ENCODE measurements around the gene FOXO1.
"Not testable (repeated sequence)": the region's sequence is repeated elsewhere in the genome, so short reads cannot be mapped to it uniquely, and the experiment has no call there.

Gene FOXO1

DNA sequence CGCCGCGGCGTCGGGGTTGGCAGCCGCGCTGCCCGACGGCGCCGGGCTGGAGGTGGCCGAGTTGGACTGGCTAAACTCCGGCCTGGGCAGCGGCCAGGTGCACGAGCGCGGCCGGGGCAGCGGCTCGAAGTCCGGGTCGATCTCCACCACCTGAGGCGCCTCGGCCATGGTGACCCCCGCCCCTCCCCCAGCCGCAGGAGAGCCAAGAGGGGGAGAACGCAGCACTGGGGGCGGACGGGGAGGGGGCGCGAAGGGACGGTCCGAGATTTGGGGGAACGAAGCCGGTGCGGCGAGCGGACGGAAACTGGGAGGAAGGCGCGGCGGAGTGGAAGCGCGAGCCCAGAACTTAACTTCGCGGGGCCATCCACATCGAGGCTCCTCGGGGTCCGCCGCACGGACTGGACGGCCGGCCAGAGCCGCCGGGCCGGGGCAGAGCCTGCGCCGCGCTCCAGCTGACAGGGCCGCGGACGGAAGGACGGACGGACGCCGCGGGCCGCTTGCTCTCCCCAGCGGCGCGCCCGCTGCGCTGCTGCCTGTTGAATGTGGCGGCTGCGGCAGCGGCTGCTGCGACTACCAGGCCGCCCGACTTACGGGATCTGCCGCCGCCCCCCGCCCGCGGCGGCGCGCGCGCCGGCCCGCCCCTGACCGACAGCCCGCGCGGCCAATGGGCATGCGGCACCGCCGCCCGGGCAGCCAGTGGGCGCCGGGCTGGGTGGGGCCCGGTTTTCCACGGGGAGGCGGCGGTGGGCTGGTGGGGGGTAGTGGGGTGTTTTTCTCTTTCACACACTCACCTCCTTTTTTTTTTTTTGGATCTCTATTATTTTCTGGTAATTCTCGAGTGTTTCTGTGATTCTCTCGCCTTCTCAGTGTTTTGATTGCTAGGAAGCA lies at the start of gene FOXO1:
FOXO1 (minus strand) TSS at position 597 of the 888 bp plus-strand sequence; CDS start at position 168, 429 bp downstream.
- no peaks in the 10 kb centered on the region for H3K36me3 ChIP-seq (ENCODE audit: control insufficient read depth, insufficient read depth, low read length)
- H3K27me3 ChIP-seq (ENCODE audit: control insufficient read depth, insufficient read depth, low read length), result no peaks in the 10 kb centered on the region
- H3K4me1 ChIP-seq (ENCODE audit: control insufficient read depth, insufficient read depth, low read length), result peaks cover 11% of the 10 kb centered on the region
- H3K9me3 ChIP-seq (ENCODE audit: control insufficient read depth, low read length), result no peaks in the 10 kb centered on the region
- H3K4me3 ChIP-seq (ENCODE audit: low read length), result peak within 1 kb of the TSS; percentile 90
- H3K9ac ChIP-seq (ENCODE audit: low read length), result peak within 1 kb of the TSS; percentile 87

DNA sequence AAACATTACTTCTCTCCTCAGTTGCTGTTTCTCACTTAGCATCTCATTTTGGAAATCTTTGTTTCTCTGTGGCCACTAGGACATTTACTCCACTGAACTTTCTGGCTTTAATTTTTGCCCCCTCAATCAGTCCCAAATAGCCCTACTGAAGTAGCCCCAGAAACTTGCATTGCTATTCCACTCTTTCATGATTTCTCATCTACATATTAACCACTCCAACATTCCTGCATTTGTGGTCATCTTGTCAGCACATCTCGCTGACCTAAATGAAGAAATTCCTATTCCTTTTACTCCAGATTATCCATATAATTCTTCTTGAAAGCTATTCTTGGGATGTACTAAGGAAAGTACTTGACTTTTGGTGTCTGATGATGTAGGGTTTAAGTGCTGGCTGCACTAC lies 48.0 kb upstream of the FOXO1 start:
- not testable (repeated sequence) for H3K9ac ChIP-seq (ENCODE audit: low read length); H3K36me3 ChIP-seq (ENCODE audit: control insufficient read depth, insufficient read depth, low read length); H3K4me1 ChIP-seq (ENCODE audit: control insufficient read depth, insufficient read depth, low read length); H3K27me3 ChIP-seq (ENCODE audit: control insufficient read depth, insufficient read depth, low read length); H3K9me3 ChIP-seq (ENCODE audit: control insufficient read depth, low read length); H3K4me3 ChIP-seq (ENCODE audit: low read length)

DNA sequence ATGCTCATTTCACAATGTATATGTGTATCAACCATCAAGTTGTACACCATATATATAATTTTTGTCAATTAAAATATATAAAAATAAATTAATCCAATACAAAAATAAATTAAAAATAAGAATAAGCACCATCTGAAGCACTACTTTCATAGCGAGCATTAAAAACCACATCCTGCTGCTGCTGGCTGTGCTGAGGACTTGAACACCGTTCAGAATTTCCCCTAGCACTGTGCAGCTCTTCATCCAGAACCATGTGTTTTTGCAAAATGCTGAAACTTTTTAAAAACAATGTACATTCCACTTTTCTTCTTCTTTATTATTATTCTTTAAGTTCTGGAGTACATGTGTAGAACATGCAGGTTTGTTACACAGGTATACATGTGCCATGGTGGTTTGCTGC lies 40.0 kb upstream of the FOXO1 start:
- no peak overlapping the region for H3K9ac ChIP-seq (ENCODE audit: low read length)
- no peaks in the 10 kb centered on the region for H3K9me3 ChIP-seq (ENCODE audit: control insufficient read depth, low read length)
- no peaks in the 10 kb centered on the region for H3K27me3 ChIP-seq (ENCODE audit: control insufficient read depth, insufficient read depth, low read length)
- no peak overlapping the region for H3K4me3 ChIP-seq (ENCODE audit: low read length)
- no peaks in the 10 kb centered on the region for H3K36me3 ChIP-seq (ENCODE audit: control insufficient read depth, insufficient read depth, low read length)
- no peaks in the 10 kb centered on the region for H3K4me1 ChIP-seq (ENCODE audit: control insufficient read depth, insufficient read depth, low read length)

DNA sequence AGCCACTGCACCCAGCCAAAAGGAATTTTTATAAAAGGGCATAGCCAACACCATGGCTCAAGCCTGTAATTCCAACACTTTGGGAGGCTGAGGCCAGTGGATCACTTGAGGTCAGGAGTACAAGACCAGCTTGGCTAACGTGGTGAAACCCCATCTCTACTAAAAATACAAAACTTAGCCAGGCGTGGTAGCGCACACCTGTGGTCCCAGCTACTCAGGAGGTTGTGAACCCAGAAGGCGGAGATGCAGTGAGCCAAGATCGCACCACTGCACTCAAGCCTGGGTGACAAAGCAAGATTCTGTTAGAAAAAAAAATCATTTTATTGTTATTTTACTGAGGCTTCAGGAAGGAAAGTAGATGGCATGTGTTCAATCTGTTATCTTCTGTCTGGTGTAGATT lies 31.3 kb upstream of the FOXO1 start:
- H3K27me3 ChIP-seq (ENCODE audit: control insufficient read depth, insufficient read depth, low read length), result no peaks in the 10 kb centered on the region
- no peaks in the 10 kb centered on the region for H3K4me1 ChIP-seq (ENCODE audit: control insufficient read depth, insufficient read depth, low read length)
- H3K36me3 ChIP-seq (ENCODE audit: control insufficient read depth, insufficient read depth, low read length), result no peaks in the 10 kb centered on the region
- H3K9ac ChIP-seq (ENCODE audit: low read length), result no peak overlapping the region
- H3K4me3 ChIP-seq (ENCODE audit: low read length), result no peak overlapping the region
- H3K9me3 ChIP-seq (ENCODE audit: control insufficient read depth, low read length), result no peaks in the 10 kb centered on the region

DNA sequence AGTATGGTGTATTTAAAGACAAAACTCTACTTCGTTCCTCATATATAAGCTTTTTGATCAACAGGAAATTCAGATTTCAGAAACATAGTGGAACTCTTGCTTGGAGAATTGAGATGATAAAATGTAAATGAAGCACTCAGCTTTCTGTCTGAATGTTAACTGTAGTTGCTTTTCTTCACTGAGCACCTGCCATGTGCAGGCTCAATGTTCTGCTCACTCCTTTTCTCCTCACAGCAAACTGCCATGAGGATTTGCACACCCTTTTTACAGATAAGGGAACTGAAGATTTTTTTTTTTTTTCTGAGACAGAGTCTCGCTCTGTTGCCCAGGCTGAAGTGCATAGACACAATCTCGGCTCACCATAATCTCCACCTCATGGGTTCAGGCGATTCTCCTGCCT lies 28.0 kb upstream of the FOXO1 start:
- Histone ChIP-seq H3K27me3 (ENCODE audit: control insufficient read depth, insufficient read depth, low read length) (no peaks in the 10 kb centered on the region), H3K9me3 (ENCODE audit: control insufficient read depth, low read length) (no peaks in the 10 kb centered on the region), H3K4me3 (ENCODE audit: low read length) (no peak overlapping the region), H3K9ac (ENCODE audit: low read length) (no peak overlapping the region), H3K4me1 (ENCODE audit: control insufficient read depth, insufficient read depth, low read length) (no peaks in the 10 kb centered on the region), H3K36me3 (ENCODE audit: control insufficient read depth, insufficient read depth, low read length) (no peaks in the 10 kb centered on the region)

DNA sequence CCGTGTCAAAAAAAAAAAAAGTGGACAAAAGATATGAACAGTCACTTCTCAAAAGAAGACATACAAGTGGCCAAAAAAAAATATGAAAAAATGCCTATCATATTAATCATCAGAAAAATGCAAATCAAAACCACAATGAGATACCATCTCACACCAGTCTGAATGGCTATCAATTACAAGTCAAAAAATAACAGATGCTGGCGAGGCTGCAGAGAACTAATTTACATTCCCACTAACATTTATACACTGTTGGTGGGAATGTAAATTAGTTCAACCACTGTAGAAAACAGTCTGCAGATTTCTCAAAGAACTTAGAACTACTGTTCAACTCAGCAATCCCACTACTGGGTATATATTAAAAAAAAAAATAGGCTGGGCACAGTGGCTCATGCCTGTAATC lies 26.5 kb upstream of the FOXO1 start:
- Histone ChIP-seq H3K27me3 (ENCODE audit: control insufficient read depth, insufficient read depth, low read length) (no peaks in the 10 kb centered on the region), H3K36me3 (ENCODE audit: control insufficient read depth, insufficient read depth, low read length) (no peaks in the 10 kb centered on the region), H3K4me1 (ENCODE audit: control insufficient read depth, insufficient read depth, low read length) (no peaks in the 10 kb centered on the region), H3K9ac (ENCODE audit: low read length) (no peak overlapping the region), H3K9me3 (ENCODE audit: control insufficient read depth, low read length) (no peaks in the 10 kb centered on the region), H3K4me3 (ENCODE audit: low read length) (no peak overlapping the region)

GRCh38 chr13:40688781-40689180 lies 22.3 kb upstream of the FOXO1 start:
- Histone ChIP-seq H3K9me3 (ENCODE audit: control insufficient read depth, low read length) (no peaks in the 10 kb centered on the region), H3K27me3 (ENCODE audit: control insufficient read depth, insufficient read depth, low read length) (no peaks in the 10 kb centered on the region), H3K9ac (ENCODE audit: low read length) (no peak overlapping the region)

GRCh38 chr13:40682449-40683240 lies 16.2 kb upstream of the FOXO1 start:
- no peak overlapping the region for H3K9ac ChIP-seq (ENCODE audit: low read length)
- peaks cover 8% of the 10 kb centered on the region for H3K4me1 ChIP-seq (ENCODE audit: control insufficient read depth, insufficient read depth, low read length)
- H3K27me3 ChIP-seq (ENCODE audit: control insufficient read depth, insufficient read depth, low read length), result no peaks in the 10 kb centered on the region
- H3K36me3 ChIP-seq (ENCODE audit: control insufficient read depth, insufficient read depth, low read length), result no peaks in the 10 kb centered on the region
- no peaks in the 10 kb centered on the region for H3K9me3 ChIP-seq (ENCODE audit: control insufficient read depth, low read length)
- no peak overlapping the region for H3K4me3 ChIP-seq (ENCODE audit: low read length)

More at GRCh38 chr13:40688781-40689180, 22.3 kb upstream of the FOXO1 start:
- Histone ChIP-seq H3K36me3 (ENCODE audit: control insufficient read depth, insufficient read depth, low read length) (no peaks in the 10 kb centered on the region), H3K4me3 (ENCODE audit: low read length) (no peak overlapping the region), H3K4me1 (ENCODE audit: control insufficient read depth, insufficient read depth, low read length) (no peaks in the 10 kb centered on the region)

- Histone ChIP-seq H3K9ac (ENCODE audit: low read length) (no peak overlapping the region), H3K4me1 (ENCODE audit: control insufficient read depth, insufficient read depth, low read length) (peaks cover 8% of the 10 kb centered on the region), H3K9me3 (ENCODE audit: control insufficient read depth, low read length) (no peaks in the 10 kb centered on the region), H3K36me3 (ENCODE audit: control insufficient read depth, insufficient read depth, low read length) (no peaks in the 10 kb centered on the region), H3K27me3 (ENCODE audit: control insufficient read depth, insufficient read depth, low read length) (no peaks in the 10 kb centered on the region), H3K4me3 (ENCODE audit: low read length) (no peak overlapping the region)
Measured at GRCh38 chr13:40681341-40682146, 15.1 kb upstream of the FOXO1 start.

DNA sequence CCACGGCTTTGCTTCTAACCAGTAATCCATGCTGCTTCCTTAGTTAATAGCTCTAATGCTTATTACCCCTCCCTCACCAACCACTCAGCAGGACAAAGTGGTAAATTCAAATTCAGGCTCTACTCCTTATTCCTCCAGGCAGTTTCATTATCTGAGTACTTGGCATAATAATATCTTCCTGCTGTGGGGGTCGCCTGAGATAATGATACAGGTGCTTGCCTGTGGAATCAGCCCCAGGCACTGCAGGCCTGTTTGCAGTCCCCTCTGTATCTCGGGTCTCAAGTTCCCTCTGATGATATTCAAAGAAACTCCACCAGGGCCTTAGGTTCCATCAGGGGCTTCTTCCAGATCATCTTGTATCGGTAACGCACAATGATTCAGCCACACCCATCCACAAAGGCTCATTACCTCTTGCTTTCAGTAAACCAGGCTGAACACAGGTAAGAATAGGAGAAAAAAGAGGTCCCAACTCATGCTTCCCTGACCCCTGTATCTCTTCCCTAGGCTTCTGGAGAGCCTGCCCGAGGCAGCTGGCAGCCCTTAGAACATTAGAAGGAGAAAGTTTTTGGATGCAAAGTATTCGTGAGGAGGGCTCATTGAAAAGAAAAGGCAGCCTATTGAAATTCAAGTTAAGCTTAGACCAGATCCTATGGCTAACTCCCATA lies 14.3 kb upstream of the FOXO1 start:
- no peaks in the 10 kb centered on the region for H3K36me3 ChIP-seq (ENCODE audit: control insufficient read depth, insufficient read depth, low read length)
- peaks cover 8% of the 10 kb centered on the region for H3K4me1 ChIP-seq (ENCODE audit: control insufficient read depth, insufficient read depth, low read length)
- no peaks in the 10 kb centered on the region for H3K27me3 ChIP-seq (ENCODE audit: control insufficient read depth, insufficient read depth, low read length)
- H3K9me3 ChIP-seq (ENCODE audit: control insufficient read depth, low read length), result no peaks in the 10 kb centered on the region
- no peak overlapping the region for H3K9ac ChIP-seq (ENCODE audit: low read length)
- H3K4me3 ChIP-seq (ENCODE audit: low read length), result no peak overlapping the region

GRCh38 chr13:40679480-40679985 lies 13.1 kb upstream of the FOXO1 start:
- Histone ChIP-seq H3K27me3 (ENCODE audit: control insufficient read depth, insufficient read depth, low read length) (no peaks in the 10 kb centered on the region), H3K9me3 (ENCODE audit: control insufficient read depth, low read length) (no peaks in the 10 kb centered on the region), H3K4me1 (ENCODE audit: control insufficient read depth, insufficient read depth, low read length) (peaks cover 8% of the 10 kb centered on the region), H3K4me3 (ENCODE audit: low read length) (no peak overlapping the region), H3K36me3 (ENCODE audit: control insufficient read depth, insufficient read depth, low read length) (no peaks in the 10 kb centered on the region), H3K9ac (ENCODE audit: low read length) (no peak overlapping the region)
